ENCODE measurements around the gene GJA10.

DNA sequence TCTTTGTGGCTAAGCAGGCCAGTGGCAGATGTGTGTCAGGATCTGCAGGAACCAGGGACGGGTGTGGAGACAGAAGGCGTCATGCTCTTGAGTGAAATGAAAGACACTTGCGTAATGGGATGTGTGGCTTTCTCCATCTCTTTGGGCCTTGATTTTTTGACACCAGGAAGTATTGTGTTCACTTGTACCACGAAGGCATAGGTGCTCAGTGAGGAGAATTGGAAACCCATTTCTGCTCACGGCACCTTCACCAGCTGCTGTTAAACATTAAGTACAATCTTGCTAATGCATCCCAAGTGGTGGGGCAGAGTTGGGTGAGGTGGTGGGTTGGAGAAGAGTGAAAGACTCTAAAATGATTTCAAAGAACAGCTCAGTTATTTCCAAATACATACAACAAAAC lies 30.0 kb downstream of the GJA10 start:
- TF ChIP-seq, protein P1, sequence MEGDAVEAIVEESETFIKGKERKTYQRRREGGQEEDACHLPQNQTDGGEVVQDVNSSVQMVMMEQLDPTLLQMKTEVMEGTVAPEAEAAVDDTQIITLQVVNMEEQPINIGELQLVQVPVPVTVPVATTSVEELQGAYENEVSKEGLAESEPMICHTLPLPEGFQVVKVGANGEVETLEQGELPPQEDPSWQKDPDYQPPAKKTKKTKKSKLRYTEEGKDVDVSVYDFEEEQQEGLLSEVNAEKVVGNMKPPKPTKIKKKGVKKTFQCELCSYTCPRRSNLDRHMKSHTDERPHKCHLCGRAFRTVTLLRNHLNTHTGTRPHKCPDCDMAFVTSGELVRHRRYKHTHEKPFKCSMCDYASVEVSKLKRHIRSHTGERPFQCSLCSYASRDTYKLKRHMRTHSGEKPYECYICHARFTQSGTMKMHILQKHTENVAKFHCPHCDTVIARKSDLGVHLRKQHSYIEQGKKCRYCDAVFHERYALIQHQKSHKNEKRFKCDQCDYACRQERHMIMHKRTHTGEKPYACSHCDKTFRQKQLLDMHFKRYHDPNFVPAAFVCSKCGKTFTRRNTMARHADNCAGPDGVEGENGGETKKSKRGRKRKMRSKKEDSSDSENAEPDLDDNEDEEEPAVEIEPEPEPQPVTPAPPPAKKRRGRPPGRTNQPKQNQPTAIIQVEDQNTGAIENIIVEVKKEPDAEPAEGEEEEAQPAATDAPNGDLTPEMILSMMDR (IDR thresholded peaks at IDR 0.05) = no peak
- TF ChIP-seq POLR2AphosphoS5 (IDR thresholded peaks at IDR 0.05) = no peak
- no peak for TF ChIP-seq POLR2A (IDR thresholded peaks at IDR 0.05)
